ENCODE measurements around the gene CFAP46.

DNA sequence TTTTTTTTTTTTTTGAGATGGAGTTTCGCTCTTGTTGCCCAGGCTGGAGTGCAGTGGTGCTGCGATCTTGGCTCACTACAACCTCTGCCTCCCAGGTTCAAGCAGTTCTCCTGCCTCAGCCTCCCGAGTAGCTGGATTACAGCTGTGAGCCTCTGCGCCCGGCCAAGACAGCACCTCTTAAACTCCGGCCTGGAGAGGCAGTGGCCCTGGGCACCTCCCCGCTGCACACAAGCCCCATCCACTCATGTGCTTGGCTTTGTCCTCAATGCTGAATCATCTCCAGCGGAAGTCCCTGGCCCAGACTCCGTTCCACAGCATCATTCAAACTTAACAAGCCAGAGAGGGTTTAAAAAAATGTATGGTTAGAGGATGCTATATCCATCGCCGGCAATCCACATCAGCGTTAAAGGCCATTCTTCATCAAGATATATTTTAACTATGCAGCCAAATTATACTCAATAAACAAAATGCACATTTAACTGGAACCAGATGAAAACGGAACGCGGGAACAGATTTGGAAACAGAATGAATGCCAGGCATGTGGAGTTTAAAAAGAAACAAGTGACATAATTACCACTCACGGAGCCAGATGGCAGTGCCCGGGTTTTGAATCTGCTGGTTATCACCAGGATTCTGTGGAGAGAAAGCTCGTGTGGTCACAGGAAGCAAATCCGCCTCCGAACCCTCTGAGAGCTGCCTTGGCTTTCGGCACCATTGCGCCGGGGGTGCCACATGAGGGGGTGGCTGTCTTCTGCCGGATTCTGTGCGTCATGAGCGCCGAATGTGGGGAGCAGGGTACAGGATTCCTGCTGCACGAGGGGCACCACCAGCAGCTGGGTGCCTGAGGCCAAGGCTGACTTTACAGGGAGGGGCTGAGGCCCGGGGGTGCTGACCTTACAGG, 45.6 kb upstream of the CFAP46 start:
- TF ChIP-seq POLR2A (IDR thresholded peaks at IDR 0.05; ENCODE audit: low read depth) (no peak), POLR2AphosphoS5 (IDR thresholded peaks at IDR 0.05) (no peak)
